Adrenal gland (tissue), 5 donors: ENCODE data around the gene PARP12.

Source experiments
- CTCF ChIP-seq, 6 experiments: fragments of 450-650 bp in 4 of 6; fragments of 200-600 bp in 2 of 6; sonication (generic) in 1 of 6; IDR thresholded peaks; 1 replicate in 5 of 6; 2 replicates in 1 of 6; pipeline versions ENCODE4 v1.5.1 to v1.8.0; 2016 to 2021; ENCODE audit warnings: antibody characterized with exemption in 6 of 6, mild to moderate bottlenecking in 2 of 6, moderate library complexity in 1 of 6
- POLR2A ChIP-seq, 2 donors: fragments of 450-650 bp; IDR thresholded peaks; one replicate each; pipeline ENCODE4 v1.6.1; 2017; ENCODE audit warnings: antibody characterized with exemption in 2 of 2, mild to moderate bottlenecking in 2 of 2, moderate library complexity in 1 of 2
- donor health status: DM: no; HTN: no; CAD: no.

- TF ChIP-seq CTCF (IDR thresholded peaks at IDR 0.05) (no peak), POLR2A (IDR thresholded peaks at IDR 0.05) (no peak)
Measured at GRCh38 chr7:140053812-140054539, 8.8 kb downstream of the PARP12 start.
